ENCODE measurements around the gene IER3. TPM values are rescaled to one million over a fixed set of nuclear protein-coding genes. Genes with fewer than 3 reads are reported as not detected.
"Not testable (repeated sequence)": the region's sequence is repeated elsewhere in the genome, so short reads cannot be mapped to it uniquely, and the experiment has no call there.

The IER3 gene
- total and polyA plus RNA-seq, 2 experiments from 2014 or later, result 19.9 to 21.2 TPM

GRCh38 chr6:30723843-30724741 is 20.3 kb downstream of the IER3 start:
- H2AFZ ChIP-seq; DNase-seq (ENCODE audit: low spot score); H3K4me1 ChIP-seq (ENCODE audit: insufficient read depth); H3K9me2 ChIP-seq (ENCODE audit: insufficient read depth); H3K4me3 ChIP-seq; H3K27me3 ChIP-seq (ENCODE audit: insufficient read depth); ATAC-seq; H3K4me2 ChIP-seq: not testable (repeated sequence)
- peak in 1 of 2 experiments; percentile 11; a peak in 1 of 4 replicates for TF ChIP-seq CTCF (conservative IDR thresholded peaks at IDR 0.05; ENCODE audit: low read depth in 2 of 2)
- peaks cover 76% of the 10 kb centered on the region for H3K36me3 Mint-ChIP-seq (ENCODE audit: low read depth)
- peaks cover 67% of the 10 kb centered on the region for H3K27me3 Mint-ChIP-seq (ENCODE audit: insufficient read depth, low read depth, poor library complexity)
- peaks cover 31% of the 10 kb centered on the region for H4K20me1 ChIP-seq (replicated peaks; ENCODE audit: insufficient read depth)
- H3K4me3 Mint-ChIP-seq, result peak overlapping the region; percentile 100
- peaks cover 31% of the 10 kb centered on the region for H3K4me1 Mint-ChIP-seq
- peak overlapping the region; percentile 89 for H3K27ac Mint-ChIP-seq
- H3K36me3 ChIP-seq (ENCODE audit: insufficient read depth), result peaks cover 34% of the 10 kb centered on the region
- H3K9me3 Mint-ChIP-seq, result peaks cover 11% of the 10 kb centered on the region; the same call in 2 of the 3 replicates
- peak overlapping the region; percentile 70 for H3K27ac ChIP-seq (ENCODE audit: low read depth)
- H3F3A ChIP-seq (replicated peaks; ENCODE audit: low read depth), result peaks cover 67% of the 10 kb centered on the region
- H3K79me2 ChIP-seq (replicated peaks; ENCODE audit: insufficient read depth), result peaks cover 37% of the 10 kb centered on the region

- Histone ChIP-seq H4K20me1 (replicated peaks; ENCODE audit: insufficient read depth) (peaks cover 31% of the 10 kb centered on the region), H3K4me2 (peak overlapping the region; percentile 60; the same call in 1 of the 2 replicates), H3F3A (replicated peaks; ENCODE audit: low read depth) (peaks cover 67% of the 10 kb centered on the region), H3K79me2 (replicated peaks; ENCODE audit: insufficient read depth) (peaks cover 43% of the 10 kb centered on the region), H3K36me3 (ENCODE audit: insufficient read depth) (peaks cover 34% of the 10 kb centered on the region), H3K27ac (ENCODE audit: low read depth) (peak overlapping the region; percentile 82), H3K4me3 (peak overlapping the region; percentile 94)
- ATAC-seq; H3K27me3 ChIP-seq (ENCODE audit: insufficient read depth); H3K4me1 ChIP-seq (ENCODE audit: insufficient read depth); H3K9me2 ChIP-seq (ENCODE audit: insufficient read depth); DNase-seq (ENCODE audit: low spot score); H2AFZ ChIP-seq: not testable (repeated sequence)
- Mint-ChIP-seq H3K9me3 (peaks cover 11% of the 10 kb centered on the region; the same call in 2 of the 3 replicates), H3K4me1 (peaks cover 38% of the 10 kb centered on the region), H3K36me3 (ENCODE audit: low read depth) (peaks cover 71% of the 10 kb centered on the region), H3K27me3 (ENCODE audit: insufficient read depth, low read depth, poor library complexity) (peaks cover 67% of the 10 kb centered on the region), H3K4me3 (peak overlapping the region; percentile 100), H3K27ac (peak overlapping the region; percentile 100)
Measured at GRCh38 chr6:30723159-30723842, 21.0 kb downstream of the IER3 start.

GRCh38 chr6:30722280-30723112 is 21.9 kb downstream of the IER3 start:
- Mint-ChIP-seq H3K4me1 (peaks cover 41% of the 10 kb centered on the region), H3K36me3 (ENCODE audit: low read depth) (peaks cover 65% of the 10 kb centered on the region), H3K27ac (peak overlapping the region; percentile 100), H3K9me3 (peaks cover 12% of the 10 kb centered on the region; the same call in 2 of the 3 replicates), H3K4me3 (peak overlapping the region; percentile 100), H3K27me3 (ENCODE audit: insufficient read depth, low read depth, poor library complexity) (peaks cover 63% of the 10 kb centered on the region)
- H4K20me1 ChIP-seq (replicated peaks; ENCODE audit: insufficient read depth), result peaks cover 31% of the 10 kb centered on the region
- H3F3A ChIP-seq (replicated peaks; ENCODE audit: low read depth), result peaks cover 65% of the 10 kb centered on the region
- no peaks in the 10 kb centered on the region for H3K9me2 ChIP-seq (ENCODE audit: insufficient read depth)
- peaks cover 34% of the 10 kb centered on the region for H3K36me3 ChIP-seq (ENCODE audit: insufficient read depth)
- H2AFZ ChIP-seq, result no peak overlapping the region
- no peaks in the 10 kb centered on the region for H3K27me3 ChIP-seq (ENCODE audit: insufficient read depth)
- ATAC-seq (peak; percentile 2), DNase-seq (ENCODE audit: low spot score) (peak; percentile 85)
- TF ChIP-seq CTCF (conservative IDR thresholded peaks at IDR 0.05; ENCODE audit: low read depth in 2 of 2), result peak; percentile 86 to 98
- no peak for TF ChIP-seq NANOG (IDR thresholded peaks at IDR 0.05; ENCODE audit: borderline replicate concordance)
- no peak for TF ChIP-seq REST (IDR thresholded peaks at IDR 0.05; ENCODE audit: unreplicated experiment)
- TF ChIP-seq POLR2AphosphoS5 (IDR thresholded peaks at IDR 0.05; ENCODE audit: low read depth), result peak; percentile 41
- no peak for TF ChIP-seq EZH2 (IDR thresholded peaks at IDR 0.05; ENCODE audit: low read depth, unreplicated experiment)
- peaks cover 46% of the 10 kb centered on the region for H3K79me2 ChIP-seq (replicated peaks; ENCODE audit: insufficient read depth)
- peak overlapping the region; percentile 94 for H3K4me3 ChIP-seq
- peak overlapping the region; percentile 88 for H3K4me2 ChIP-seq
- peak overlapping the region; percentile 96 for H3K27ac ChIP-seq (ENCODE audit: low read depth)
- H3K4me1 ChIP-seq (ENCODE audit: insufficient read depth), result peaks cover 6% of the 10 kb centered on the region
